Activated T-helper 1 cell treated with anti-CD3 and anti-CD28 coated beads, Interleukin-12 subunit alpha, Interleukin-12 subunit beta, Interleukin-2, Interleukin-4 antibody, amounts not matched to agents 30 ng/mL and 10 ng/mL and 1 ng/mL, durations not matched to agents 14 hours and 24 hours and 36 hours (primary cell): Measurements from ENCODE around the gene RHOA. TPM values are rescaled to one million over a fixed set of nuclear protein-coding genes. Genes with fewer than 3 reads are reported as not detected.
"Not testable (repeated sequence)": the region's sequence is repeated elsewhere in the genome, so short reads cannot be mapped to it uniquely, and the experiment has no call there.

Source experiments
- DNase-seq: peaks from one replicate; pipeline ENCODE4 v3.0.0; 2021; ENCODE audit warnings: low spot score
- H3K27ac Mint-ChIP-seq: one replicate; pipeline ENCODE4 v1.8.0; 2021; ENCODE audit warnings: mild to moderate bottlenecking, mixed read lengths
- H3K27me3 Mint-ChIP-seq: one replicate; pipeline ENCODE4 v1.8.0; 2022; ENCODE audit warnings: mild to moderate bottlenecking, moderate library complexity, mixed read lengths; ENCODE audit not compliant: insufficient read depth
- H3K36me3 Mint-ChIP-seq: one replicate; pipeline ENCODE4 v1.8.0; 2021; ENCODE audit warnings: low read depth, mixed read lengths
- H3K4me1 Mint-ChIP-seq: one replicate; pipeline ENCODE4 v1.8.0; 2021; ENCODE audit warnings: low read depth, mixed read lengths
- H3K4me3 Mint-ChIP-seq: one replicate; pipeline ENCODE4 v1.8.0; 2021; ENCODE audit warnings: mild to moderate bottlenecking, moderate library complexity, mixed read lengths
- H3K9me3 Mint-ChIP-seq: one replicate; pipeline ENCODE4 v1.8.0; 2021; ENCODE audit warnings: mixed read lengths
- intact Hi-C: fragments of 100-400 bp; cut with micrococcal nuclease; formaldehyde crosslinking; loops from one replicate; pipeline ENCODE4 v1.15.1; 2024
- total RNA-seq: library from RNA; stranded (reverse); gene quantifications from 2 replicates; pipeline ENCODE4 v1.2.3, GENCODE V29; 2022

Gene RHOA
- total RNA-seq, 1 donor from 2014 or later: 376 TPM

- no peaks in the 10 kb centered on the region for H3K27me3 Mint-ChIP-seq
- H3K36me3 Mint-ChIP-seq: peaks cover 34% of the 10 kb centered on the region
- peak overlapping the region; percentile 4 for H3K4me3 Mint-ChIP-seq
- peaks cover 3% of the 10 kb centered on the region for H3K9me3 Mint-ChIP-seq
- intact Hi-C loops: no loop called here
- H3K4me1 Mint-ChIP-seq: peaks cover 18% of the 10 kb centered on the region
- DNase-seq: no peak
- peak overlapping the region; percentile 71 for H3K27ac Mint-ChIP-seq
These were observed 33.4 kb downstream of the RHOA start for GRCh38 chr3:49378249-49378895.

GRCh38 chr3:49377483-49377882, 34.3 kb downstream of the RHOA start:
- peaks cover 16% of the 10 kb centered on the region for H3K4me1 Mint-ChIP-seq
- peak overlapping the region; percentile 82 for H3K27ac Mint-ChIP-seq
- H3K27me3 Mint-ChIP-seq: no peaks in the 10 kb centered on the region
- DNase-seq: peak; percentile 49
- H3K36me3 Mint-ChIP-seq: peaks cover 40% of the 10 kb centered on the region
- intact Hi-C loops: loop anchor here (1.0 to 2.0 kb wide), 2 partner anchors 35 to 37 kb away; partner anchors contain the start of genes TCTA and USP4
- peak overlapping the region; percentile 19 for H3K4me3 Mint-ChIP-seq
- H3K9me3 Mint-ChIP-seq: peaks cover 3% of the 10 kb centered on the region

GRCh38 chr3:49371946-49372345, 39.8 kb downstream of the RHOA start:
- Mint-ChIP-seq H3K36me3 (peaks cover 51% of the 10 kb centered on the region), H3K4me3 (no peak overlapping the region), H3K9me3 (no peaks in the 10 kb centered on the region), H3K4me1 (peaks cover 15% of the 10 kb centered on the region), H3K27ac (no peak overlapping the region), H3K27me3 (no peaks in the 10 kb centered on the region)
- intact Hi-C loops: no loop called here
- DNase-seq: no peak

- no peak overlapping the region for H3K4me3 Mint-ChIP-seq
- peaks cover 17% of the 10 kb centered on the region for H3K4me1 Mint-ChIP-seq
- no peaks in the 10 kb centered on the region for H3K9me3 Mint-ChIP-seq
- peak overlapping the region; percentile 65 for H3K27ac Mint-ChIP-seq
- intact Hi-C loops: no loop called here
- H3K27me3 Mint-ChIP-seq: no peaks in the 10 kb centered on the region
- peaks cover 57% of the 10 kb centered on the region for H3K36me3 Mint-ChIP-seq
- no peak for DNase-seq
These were observed 41.0 kb downstream of the RHOA start for GRCh38 chr3:49370585-49371290.

- peaks cover 36% of the 10 kb centered on the region for H3K36me3 Mint-ChIP-seq
These were observed 49.2 kb downstream of the RHOA start for GRCh38 chr3:49362561-49362960.

GRCh38 chr3:49359623-49360022, 52.2 kb downstream of the RHOA start:
- H3K27me3 Mint-ChIP-seq: no peaks in the 10 kb centered on the region
- no peak for DNase-seq
- intact Hi-C loops: loop anchor here (5.0 kb wide), 1 partner anchor 267 kb away; the partner anchor contains the start of gene QRICH1
- peaks cover 40% of the 10 kb centered on the region for H3K36me3 Mint-ChIP-seq
- H3K9me3 Mint-ChIP-seq: no peaks in the 10 kb centered on the region
- peaks cover 27% of the 10 kb centered on the region for H3K4me1 Mint-ChIP-seq
- peak overlapping the region; percentile 94 for H3K4me3 Mint-ChIP-seq
- H3K27ac Mint-ChIP-seq: no peak overlapping the region

More at GRCh38 chr3:49362561-49362960, 49.2 kb downstream of the RHOA start:
- H3K4me1 Mint-ChIP-seq: peaks cover 22% of the 10 kb centered on the region
- no peaks in the 10 kb centered on the region for H3K27me3 Mint-ChIP-seq
- no peak for DNase-seq
- intact Hi-C loops: no loop called here
- H3K27ac Mint-ChIP-seq: peak overlapping the region; percentile 34
- H3K9me3 Mint-ChIP-seq: no peaks in the 10 kb centered on the region
- no peak overlapping the region for H3K4me3 Mint-ChIP-seq

GRCh38 chr3:49358884-49359225, 52.9 kb downstream of the RHOA start:
- DNase-seq: no peak
- intact Hi-C loops: loop anchor here (1.0 to 5.0 kb wide), 6 partner anchors 14 to 267 kb away; partner anchors contain the start of genes NICN1, QRICH1, TCTA and USP4
- H3K9me3 Mint-ChIP-seq: no peaks in the 10 kb centered on the region
- peaks cover 42% of the 10 kb centered on the region for H3K36me3 Mint-ChIP-seq
- H3K4me1 Mint-ChIP-seq: peaks cover 27% of the 10 kb centered on the region
- H3K27ac Mint-ChIP-seq: peak overlapping the region; percentile 90
- peak overlapping the region; percentile 94 for H3K4me3 Mint-ChIP-seq
- H3K27me3 Mint-ChIP-seq: no peaks in the 10 kb centered on the region

GRCh38 chr3:49358217-49358883, 53.4 kb downstream of the RHOA start, which contains the start of gene GPX1:
Gene GPX1 (minus strand): TSS chr3:49358353. CDS start chr3:49358278, 75 bp downstream.
- Mint-ChIP-seq H3K4me3 (peak within 1 kb of the TSS; percentile 94), H3K27me3 (no peaks in the 10 kb centered on the region), H3K36me3 (peaks cover 42% of the 10 kb centered on the region), H3K9me3 (no peaks in the 10 kb centered on the region), H3K4me1 (peaks cover 27% of the 10 kb centered on the region), H3K27ac (peak within 1 kb of the TSS; percentile 90)
- intact Hi-C loops: loop anchor here (1.0 to 5.0 kb wide), 6 partner anchors 13 to 266 kb away; partner anchors contain the start of genes NICN1, QRICH1, TCTA and USP4
- DNase-seq: peak; percentile 83

- peak; percentile 37 for DNase-seq
- H3K27ac Mint-ChIP-seq: peak overlapping the region; percentile 90
- H3K4me1 Mint-ChIP-seq: peaks cover 24% of the 10 kb centered on the region
- not testable (repeated sequence) for H3K9me3 Mint-ChIP-seq, H3K27me3 Mint-ChIP-seq
- H3K4me3 Mint-ChIP-seq: peak overlapping the region; percentile 94
- H3K36me3 Mint-ChIP-seq: peaks cover 41% of the 10 kb centered on the region
- intact Hi-C loops: loop anchor here (1.0 to 5.0 kb wide), 6 partner anchors 12 to 265 kb away; partner anchors contain the start of genes NICN1, QRICH1, TCTA and USP4
These were observed 54.1 kb downstream of the RHOA start for GRCh38 chr3:49357443-49358216.

- intact Hi-C loops: loop anchor here (5.0 kb wide), 1 partner anchor 265 kb away; the partner anchor contains the start of gene QRICH1
- peak overlapping the region; percentile 94 for H3K4me3 Mint-ChIP-seq
- peaks cover 38% of the 10 kb centered on the region for H3K36me3 Mint-ChIP-seq
- peak overlapping the region; percentile 86 for H3K27ac Mint-ChIP-seq
- not testable (repeated sequence) for H3K27me3 Mint-ChIP-seq, DNase-seq, H3K9me3 Mint-ChIP-seq
- peaks cover 20% of the 10 kb centered on the region for H3K4me1 Mint-ChIP-seq
These were observed 54.7 kb downstream of the RHOA start for GRCh38 chr3:49357095-49357442.

- peaks cover 14% of the 10 kb centered on the region for H3K4me1 Mint-ChIP-seq
- no peaks in the 10 kb centered on the region for H3K9me3 Mint-ChIP-seq
- intact Hi-C loops: no loop called here
- no peak overlapping the region for H3K27ac Mint-ChIP-seq
- no peaks in the 10 kb centered on the region for H3K27me3 Mint-ChIP-seq
- no peak for DNase-seq
- H3K4me3 Mint-ChIP-seq: no peak overlapping the region
- H3K36me3 Mint-ChIP-seq: peaks cover 17% of the 10 kb centered on the region
These were observed 58.8 kb downstream of the RHOA start for GRCh38 chr3:49352890-49353421.

GRCh38 chr3:49352281-49352680, 59.5 kb downstream of the RHOA start:
- Mint-ChIP-seq H3K27ac (no peak overlapping the region), H3K9me3 (no peaks in the 10 kb centered on the region), H3K36me3 (peaks cover 13% of the 10 kb centered on the region), H3K27me3 (no peaks in the 10 kb centered on the region), H3K4me3 (no peak overlapping the region), H3K4me1 (peaks cover 14% of the 10 kb centered on the region)
- DNase-seq: no peak
- intact Hi-C loops: no loop called here
